HEK293 (cell line): ENCODE results near the gene HMGCLL1.

Experiments
- CTCF ChIA-PET: fragments of 350-600 bp; formaldehyde crosslinking; extraction: SDS; loops from one replicate; lab custom pipeline; 2021; ENCODE audit warnings: antibody characterized with exemption; lab: Yijun Ruan, JAX
- POLR2A ChIA-PET: fragments of 300-600 bp; formaldehyde crosslinking; extraction: SDS; loops from one replicate; lab custom pipeline; 2020; ENCODE audit warnings: antibody characterized with exemption, inconsistent platforms; lab: Yijun Ruan, JAX
- H3K27ac ChIP-seq: fragments of 200-500 bp; sonication (Bioruptor generic); 2 replicates; pipeline ENCODE4 v1.5.1; 2014; ENCODE audit warnings: low read depth, low read length, control low read depth, inconsistent platforms; ENCODE audit errors: extremely low read depth
- H3K36me3 ChIP-seq, 2 experiments: fragments of 200-500 bp in 1 of 2; sonication (Bioruptor generic) in 1 of 2; 1 replicate in 1 of 2; 2 replicates in 1 of 2; pipeline ENCODE4 v1.5.1; 2014 to 2017; ENCODE audit warnings: inconsistent platforms in 2 of 2, low read length in 2 of 2; ENCODE audit not compliant: control insufficient read depth in 2 of 2, insufficient read depth in 1 of 2
- H3K4me1 ChIP-seq: fragments of 200-500 bp; sonication (Bioruptor generic); 2 replicates; pipeline ENCODE4 v1.5.1; 2014; ENCODE audit warnings: mild to moderate bottlenecking, low read length, inconsistent platforms; ENCODE audit not compliant: control insufficient read depth, insufficient read depth
- H3K4me3 ChIP-seq: 2 replicates; pipeline ENCODE4 v1.5.1; 2011; ENCODE audit warnings: low read depth, mild to moderate bottlenecking, control low read depth, low read length, moderate library complexity
- H3K9me3 ChIP-seq: fragments of 200-500 bp; sonication (Bioruptor generic); 2 replicates; pipeline ENCODE4 v1.5.1; 2014; ENCODE audit warnings: low read depth, low read length, inconsistent platforms; ENCODE audit not compliant: control insufficient read depth, insufficient read depth
- BCL11A ChIP-seq: fragments of 450-650 bp; formaldehyde crosslinking; IDR thresholded peaks from 2 replicates; pipeline ENCODE4 v1.5.1; 2016; ENCODE audit warnings: low read depth, missing biosample characterization, missing genetic modification characterization
- CTCF ChIP-seq: fragments of 450-650 bp; formaldehyde crosslinking; IDR thresholded peaks from 2 replicates; pipeline ENCODE4 v1.5.1; 2016; ENCODE audit warnings: missing biosample characterization, missing genetic modification characterization
- HOXA7 ChIP-seq: sonication (generic); formaldehyde crosslinking; IDR thresholded peaks from 2 replicates; pipeline ENCODE4 v1.8.1; 2022; ENCODE audit warnings: missing genetic modification reagents, borderline replicate concordance
- KLF9 ChIP-seq: fragments of 450-650 bp; formaldehyde crosslinking; IDR thresholded peaks from 2 replicates; pipeline ENCODE4 v1.5.1; 2016; ENCODE audit warnings: missing biosample characterization, missing genetic modification characterization, low read depth
- ZEB2 ChIP-seq: fragments of 450-650 bp; formaldehyde crosslinking; IDR thresholded peaks from 2 replicates; pipeline ENCODE4 v1.5.1; 2016; ENCODE audit warnings: missing biosample characterization, missing genetic modification characterization
- ZNF175 ChIP-seq: fragments of 450-650 bp; formaldehyde crosslinking; IDR thresholded peaks from 2 replicates; pipeline ENCODE4 v1.5.1; 2016; ENCODE audit warnings: missing biosample characterization, missing genetic modification characterization
- ZNF2 ChIP-seq: fragments of 450-650 bp; formaldehyde crosslinking; IDR thresholded peaks from 2 replicates; pipeline ENCODE4 v1.5.1; 2016; ENCODE audit warnings: missing biosample characterization, missing genetic modification characterization
- ZNF221 ChIP-seq: fragments of 450-650 bp; formaldehyde crosslinking; IDR thresholded peaks from 2 replicates; pipeline ENCODE4 v1.5.1; 2017; ENCODE audit warnings: missing biosample characterization, missing genetic modification characterization, borderline replicate concordance
- ZNF433 ChIP-seq: fragments of 450-650 bp; formaldehyde crosslinking; IDR thresholded peaks from 2 replicates; pipeline ENCODE4 v1.5.1; 2016; ENCODE audit warnings: missing biosample characterization, missing genetic modification characterization, low read depth
- ZNF518A ChIP-seq: fragments of 450-650 bp; formaldehyde crosslinking; conservative IDR thresholded peaks from 2 replicates; pipeline ENCODE4 v1.5.1; 2016; ENCODE audit warnings: low read depth, missing biosample characterization, missing genetic modification characterization
- ZNF548 ChIP-seq: fragments of 450-650 bp; formaldehyde crosslinking; IDR thresholded peaks from 2 replicates; pipeline ENCODE4 v1.5.1; 2016; ENCODE audit warnings: missing biosample characterization, missing genetic modification characterization
- ZNF621 ChIP-seq: fragments of 450-650 bp; formaldehyde crosslinking; IDR thresholded peaks from 2 replicates; pipeline ENCODE4 v1.5.1; 2017; ENCODE audit warnings: missing biosample characterization, missing genetic modification characterization
- ZNF837 ChIP-seq: fragments of 450-650 bp; formaldehyde crosslinking; IDR thresholded peaks from 2 replicates; pipeline ENCODE4 v1.5.1; 2016; ENCODE audit warnings: missing biosample characterization, missing genetic modification characterization

Gene HMGCLL1

GRCh38 chr6:55545791-55546190, 33.2 kb downstream of the HMGCLL1 start (continued):
- TF ChIP-seq ZNF518A (tag by site-specific recombination) (no peak), BCL11A (tag by site-specific recombination) (no peak)

- H3K9me3 ChIP-seq = no peaks in the 10 kb centered on the region
- POLR2A ChIA-PET = no interaction called here
- CTCF ChIA-PET = interaction anchor here (0.5 to 1.4 kb wide), 2 partner anchors 94 to 99 kb away, joined by 3 to 6 read pairs; no protein-coding TSS in a partner anchor
- TF ChIP-seq ZEB2 (tag by site-specific recombination) = no peak
- TF ChIP-seq KLF9 = no peak
- 0 out of 2 replicates have a peak, but pooled peaks have one; percentile 26 for TF ChIP-seq CTCF
- TF ChIP-seq, all 188 proteins: peak for 1
- H3K36me3 ChIP-seq = no peaks in the 10 kb centered on the region; a peak in 1 of 3 replicates
- H3K4me1 ChIP-seq = no peaks in the 10 kb centered on the region
- H3K4me3 ChIP-seq = no peak overlapping the region
- no peak overlapping the region for H3K27ac ChIP-seq
These were observed 35.2 kb downstream of the HMGCLL1 start for GRCh38 chr6:55543633-55544309.

GRCh38 chr6:55541024-55541423, 38.0 kb downstream of the HMGCLL1 start:
- POLR2A ChIA-PET = no interaction called here
- H3K27ac ChIP-seq = no peak overlapping the region
- TF ChIP-seq ZNF548 (tag by site-specific recombination) (no peak), ZNF837 (tag by site-specific recombination) (no peak), CTCF (no peak), ZNF2 (tag by site-specific recombination) (no peak), ZNF433 (tag by site-specific recombination) (no peak), KLF9 (no peak), ZNF221 (tag by site-specific recombination) (no peak), ZNF621 (no peak), ZNF175 (tag by site-specific recombination) (no peak), HOXA7 (CRISPR knock-in tag) (no peak)
- no peaks in the 10 kb centered on the region; a peak in 1 of 3 replicates for H3K36me3 ChIP-seq
- H3K9me3 ChIP-seq = no peaks in the 10 kb centered on the region
- peaks cover 3% of the 10 kb centered on the region; the same call in 1 of the 2 replicates for H3K4me1 ChIP-seq
- CTCF ChIA-PET = interaction anchor here (0.7 kb wide), 1 partner anchor 750 kb away, joined by 3 read pairs; no protein-coding TSS in a partner anchor
- no peak overlapping the region for H3K4me3 ChIP-seq
